ENCODE measurements around the gene CXCR5. TPM values are rescaled to one million over a fixed set of nuclear protein-coding genes. Genes with fewer than 3 reads are reported as not detected.
A peak's percentile ranks its signal among the peaks of the same experiment; 100 is the strongest.

CXCR5 gene
- total and polyA plus RNA-seq, 10 donors: 25.0 to 66.6 (median 34.3) TPM

DNA sequence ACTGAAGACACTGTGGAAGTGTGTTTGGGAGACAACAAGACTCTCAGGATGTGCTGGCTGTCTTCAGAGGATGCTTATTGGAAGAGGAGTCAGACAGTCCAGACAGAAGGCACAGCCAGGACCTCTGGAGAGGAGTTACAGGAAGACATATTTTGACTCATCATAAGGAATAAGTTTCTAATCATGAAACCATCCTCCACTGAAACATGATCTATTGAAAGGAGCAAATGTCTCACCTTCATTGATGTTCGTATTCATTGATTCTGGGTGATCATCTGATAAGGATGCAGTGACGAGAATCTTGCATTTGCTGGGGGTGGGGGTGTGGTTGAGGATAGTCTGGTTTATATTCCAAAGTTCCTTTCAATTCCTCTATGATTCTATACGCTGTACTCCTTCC is 2.5 kb upstream of the CXCR5 start:
- no peaks in the 10 kb centered on the region for H3K9me3 ChIP-seq
- H3K36me3 ChIP-seq: no peaks in the 10 kb centered on the region
- DNase-seq: no peak
- no peaks in the 10 kb centered on the region for H3K27me3 ChIP-seq (replicated peaks in 1 of 7)
- intact Hi-C loops (cut with DNase I; ENCODE audit: low total_unique reads): no loop called here
- 69 to 85% (median 77%) methylated on average over 3 of the region's 3 CpGs for WGBS, 5 donors
- no peak overlapping the region for H3K27ac ChIP-seq
- TF ChIP-seq POLR2AphosphoS5 (IDR thresholded peaks at IDR 0.05) (no peak), POLR2A (IDR thresholded peaks at IDR 0.05) (no peak)
- TF ChIP-seq, protein P1, sequence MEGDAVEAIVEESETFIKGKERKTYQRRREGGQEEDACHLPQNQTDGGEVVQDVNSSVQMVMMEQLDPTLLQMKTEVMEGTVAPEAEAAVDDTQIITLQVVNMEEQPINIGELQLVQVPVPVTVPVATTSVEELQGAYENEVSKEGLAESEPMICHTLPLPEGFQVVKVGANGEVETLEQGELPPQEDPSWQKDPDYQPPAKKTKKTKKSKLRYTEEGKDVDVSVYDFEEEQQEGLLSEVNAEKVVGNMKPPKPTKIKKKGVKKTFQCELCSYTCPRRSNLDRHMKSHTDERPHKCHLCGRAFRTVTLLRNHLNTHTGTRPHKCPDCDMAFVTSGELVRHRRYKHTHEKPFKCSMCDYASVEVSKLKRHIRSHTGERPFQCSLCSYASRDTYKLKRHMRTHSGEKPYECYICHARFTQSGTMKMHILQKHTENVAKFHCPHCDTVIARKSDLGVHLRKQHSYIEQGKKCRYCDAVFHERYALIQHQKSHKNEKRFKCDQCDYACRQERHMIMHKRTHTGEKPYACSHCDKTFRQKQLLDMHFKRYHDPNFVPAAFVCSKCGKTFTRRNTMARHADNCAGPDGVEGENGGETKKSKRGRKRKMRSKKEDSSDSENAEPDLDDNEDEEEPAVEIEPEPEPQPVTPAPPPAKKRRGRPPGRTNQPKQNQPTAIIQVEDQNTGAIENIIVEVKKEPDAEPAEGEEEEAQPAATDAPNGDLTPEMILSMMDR (IDR thresholded peaks at IDR 0.05 in 8 of 11, conservative IDR thresholded peaks at IDR 0.05 in 3 of 11): no peak
- peaks cover 9 to 76% (median 37%) of the 10 kb centered on the region in 6 donors for H3K4me1 ChIP-seq
- no peak overlapping the region for H3K4me3 ChIP-seq

GRCh38 chr11:118882491-118882890 is 1.2 kb upstream of the CXCR5 start:
- intact Hi-C loops (cut with DNase I; ENCODE audit: low total_unique reads): no loop called here
- no peak for DNase-seq
- peaks cover 4 to 76% (median 30%) of the 10 kb centered on the region in 6 donors for H3K4me1 ChIP-seq

GRCh38 chr11:118883004-118883367 is 706 bp upstream of the CXCR5 start:
- WGBS, 5 donors: 57 to 74% (median 60%) methylated on average over 1 of the region's 1 CpG
- intact Hi-C loops (cut with DNase I; ENCODE audit: low total_unique reads): no loop called here
- Histone ChIP-seq H3K9me3 (no peaks in the 10 kb centered on the region), H3K27ac (peak overlapping the region; percentile 6 to 89 (median 82)), H3K36me3 (peaks cover 0 to 8% (median 0%) of the 10 kb centered on the region in 6 donors), H3K4me1 (peaks cover 2 to 76% (median 30%) of the 10 kb centered on the region in 6 donors), H3K4me3 (peak overlapping the region in 1 of 8 donors; percentile 73), H3K27me3 (replicated peaks in 1 of 7) (no peaks in the 10 kb centered on the region)
- TF ChIP-seq, protein P1 (IDR thresholded peaks at IDR 0.05 in 8 of 11, conservative IDR thresholded peaks at IDR 0.05 in 3 of 11): no peak
- TF ChIP-seq POLR2A (IDR thresholded peaks at IDR 0.05): no peak
- no peak for TF ChIP-seq POLR2AphosphoS5 (IDR thresholded peaks at IDR 0.05)
- no peak for DNase-seq

More at GRCh38 chr11:118882491-118882890, 1.2 kb upstream of the CXCR5 start:
- Histone ChIP-seq H3K27me3 (replicated peaks in 1 of 7) (no peaks in the 10 kb centered on the region), H3K36me3 (peaks cover 0 to 5% (median 0%) of the 10 kb centered on the region in 6 donors), H3K9me3 (no peaks in the 10 kb centered on the region), H3K4me3 (no peak overlapping the region), H3K27ac (peak overlapping the region in 5 of 8 donors; percentile 78 to 89 (median 85))
- WGBS, 5 donors: 27 to 37% (median 35%) methylated on average over 5 of the region's 5 CpGs
- TF ChIP-seq, protein P1 (IDR thresholded peaks at IDR 0.05 in 8 of 11, conservative IDR thresholded peaks at IDR 0.05 in 3 of 11): no peak
- TF ChIP-seq POLR2AphosphoS5 (IDR thresholded peaks at IDR 0.05) (no peak), POLR2A (IDR thresholded peaks at IDR 0.05) (no peak)

- intact Hi-C loops (cut with DNase I; ENCODE audit: low total_unique reads): no loop called here
- H3K36me3 ChIP-seq: peaks cover 0 to 16% (median 0%) of the 10 kb centered on the region in 6 donors
- no peaks in the 10 kb centered on the region for H3K27me3 ChIP-seq (replicated peaks in 1 of 7)
- H3K4me3 ChIP-seq: peak overlapping the region; percentile 32 to 73 (median 46)
- peaks cover 21 to 76% (median 40%) of the 10 kb centered on the region in 6 donors for H3K4me1 ChIP-seq
- no peaks in the 10 kb centered on the region for H3K9me3 ChIP-seq
- H3K27ac ChIP-seq: peak overlapping the region; percentile 57 to 89 (median 82)
- WGBS, 5 donors: 57 to 90% (median 73%) methylated on average over 8 to 9 of the region's 9 CpGs
- DNase-seq: no peak
- TF ChIP-seq POLR2AphosphoS5 (IDR thresholded peaks at IDR 0.05) (no peak), POLR2A (IDR thresholded peaks at IDR 0.05) (no peak)
- TF ChIP-seq, protein P1 (IDR thresholded peaks at IDR 0.05 in 8 of 11, conservative IDR thresholded peaks at IDR 0.05 in 3 of 11): no peak
Observed at GRCh38 chr11:118884875-118885274, 1.2 kb downstream of the CXCR5 start.

All from spleen (tissue), 11 donors.